ENCODE measurements around the gene MUC6. TPM values are rescaled to one million over a fixed set of nuclear protein-coding genes. Genes with fewer than 3 reads are reported as not detected.

MUC6 gene
- total RNA-seq, 1 donor from 2014 or later, result not detected

- Histone ChIP-seq H3K27me3 (ENCODE audit: control insufficient read depth, insufficient read depth, low read length) (no peaks in the 10 kb centered on the region), H3K36me3 (ENCODE audit: control insufficient read depth, insufficient read depth, low read length) (no peaks in the 10 kb centered on the region), H3K4me3 (ENCODE audit: low read depth, low read length) (no peak overlapping the region)
- DNase-seq (ENCODE audit: low read depth) (no peak), FAIRE-seq (no peak)
- TF ChIP-seq CTCF (IDR thresholded peaks at IDR 0.05; ENCODE audit: insufficient read depth, low read length, severe bottlenecking), result no peak
These were observed 2.5 kb downstream of the MUC6 start for GRCh38 chr11:1034001-1034400.

DNA sequence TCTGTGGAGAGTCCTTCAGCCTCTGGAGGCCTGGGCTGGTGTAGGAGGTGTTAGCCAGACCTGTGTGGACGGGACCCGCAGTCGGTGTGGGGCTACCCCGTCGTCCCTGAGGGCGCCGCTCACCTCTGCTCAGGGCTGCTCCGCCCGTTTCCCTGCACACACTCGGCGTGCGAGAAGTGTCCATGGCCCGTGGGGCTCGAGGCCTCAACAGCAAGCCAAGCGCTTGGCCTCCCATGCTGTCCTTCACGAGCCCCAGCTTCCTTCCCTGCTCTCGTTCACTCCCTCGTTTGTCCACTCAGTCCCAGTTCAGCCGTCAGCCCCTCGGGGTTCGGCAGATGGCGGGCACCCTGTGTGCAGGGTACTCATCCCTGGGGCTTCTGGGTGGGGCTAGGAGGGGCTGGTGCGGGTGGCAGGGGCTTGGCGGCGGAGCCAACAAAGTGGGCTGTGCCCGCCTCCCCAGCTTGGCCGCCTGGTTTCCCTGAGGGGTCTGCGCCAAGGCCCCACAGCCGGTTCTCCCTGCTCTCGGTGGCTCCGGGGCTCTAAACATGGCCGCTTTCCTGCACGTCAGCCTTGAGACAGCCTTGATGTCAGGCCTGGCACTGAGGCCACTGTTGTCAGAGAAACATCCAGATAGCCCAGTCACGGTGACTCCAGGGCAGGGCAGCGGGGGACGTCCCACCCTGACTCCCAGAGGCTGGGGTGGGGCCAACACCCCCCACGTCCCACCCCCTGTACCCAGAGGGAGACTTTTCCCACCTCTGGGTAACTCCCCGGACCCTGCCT is 3.3 kb downstream of the MUC6 start:
- DNase-seq (ENCODE audit: low read depth) (no peak), FAIRE-seq (no peak)
- no peak for TF ChIP-seq CTCF (IDR thresholded peaks at IDR 0.05; ENCODE audit: insufficient read depth, low read length, severe bottlenecking)
- Histone ChIP-seq H3K36me3 (ENCODE audit: control insufficient read depth, insufficient read depth, low read length) (no peaks in the 10 kb centered on the region), H3K27me3 (ENCODE audit: control insufficient read depth, insufficient read depth, low read length) (no peaks in the 10 kb centered on the region), H3K4me3 (ENCODE audit: low read depth, low read length) (no peak overlapping the region)

- Histone ChIP-seq H3K36me3 (ENCODE audit: control insufficient read depth, insufficient read depth, low read length) (no peaks in the 10 kb centered on the region), H3K27me3 (ENCODE audit: control insufficient read depth, insufficient read depth, low read length) (no peaks in the 10 kb centered on the region), H3K4me3 (ENCODE audit: low read depth, low read length) (no peak overlapping the region)
- no peak for TF ChIP-seq CTCF (IDR thresholded peaks at IDR 0.05; ENCODE audit: insufficient read depth, low read length, severe bottlenecking)
- DNase-seq (ENCODE audit: low read depth) (no peak), FAIRE-seq (peak; percentile 98)
These were observed 4.1 kb downstream of the MUC6 start for GRCh38 chr11:1032310-1032891.

- FAIRE-seq (no peak), DNase-seq (ENCODE audit: low read depth) (no peak)
- Histone ChIP-seq H3K36me3 (ENCODE audit: control insufficient read depth, insufficient read depth, low read length) (no peaks in the 10 kb centered on the region), H3K4me3 (ENCODE audit: low read depth, low read length) (no peak overlapping the region), H3K27me3 (ENCODE audit: control insufficient read depth, insufficient read depth, low read length) (no peaks in the 10 kb centered on the region)
- no peak for TF ChIP-seq CTCF (IDR thresholded peaks at IDR 0.05; ENCODE audit: insufficient read depth, low read length, severe bottlenecking)
These were observed 5.2 kb downstream of the MUC6 start for GRCh38 chr11:1031121-1031899.

DNA sequence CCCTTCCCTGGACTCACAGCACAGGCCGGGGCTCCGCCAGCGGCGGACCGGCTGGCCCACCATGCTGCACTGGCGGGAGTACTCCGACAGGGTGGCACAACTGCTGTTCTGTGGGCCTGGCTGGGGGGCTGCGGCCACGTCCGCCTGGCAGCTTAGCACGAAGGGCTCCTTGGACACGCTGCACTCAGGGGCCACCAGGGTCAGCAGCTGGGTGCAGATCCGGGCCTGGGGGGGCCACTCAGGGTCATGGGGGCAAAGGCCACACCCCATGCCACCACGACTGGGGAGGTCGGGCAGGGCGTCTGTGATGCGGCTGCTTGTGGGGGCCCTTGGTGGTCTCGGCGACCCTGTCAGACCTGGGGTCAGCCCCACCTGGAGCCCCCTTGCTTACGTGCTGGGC is 6.0 kb downstream of the MUC6 start:
- DNase-seq (ENCODE audit: low read depth) (no peak), FAIRE-seq (no peak)
- TF ChIP-seq CTCF (IDR thresholded peaks at IDR 0.05; ENCODE audit: insufficient read depth, low read length, severe bottlenecking), result no peak
- Histone ChIP-seq H3K27me3 (ENCODE audit: control insufficient read depth, insufficient read depth, low read length) (no peaks in the 10 kb centered on the region), H3K36me3 (ENCODE audit: control insufficient read depth, insufficient read depth, low read length) (no peaks in the 10 kb centered on the region), H3K4me3 (ENCODE audit: low read depth, low read length) (no peak overlapping the region)

Measured in bronchial epithelial cell (primary cell).